NK-92 treated with Interleukin-12 subunit alpha and Interleukin-12 subunit beta, amount 100 ng/mL, for 24 hours (cell line): Measurements from ENCODE around the gene COL16A1.
"Not testable (repeated sequence)": the region's sequence is repeated elsewhere in the genome, so short reads cannot be mapped to it uniquely, and the experiment has no call there.

Source experiments
- DNase-seq: peaks from one replicate; lab custom pipeline; 2025; lab: John Stamatoyannopoulos, UW

The COL16A1 gene

DNA sequence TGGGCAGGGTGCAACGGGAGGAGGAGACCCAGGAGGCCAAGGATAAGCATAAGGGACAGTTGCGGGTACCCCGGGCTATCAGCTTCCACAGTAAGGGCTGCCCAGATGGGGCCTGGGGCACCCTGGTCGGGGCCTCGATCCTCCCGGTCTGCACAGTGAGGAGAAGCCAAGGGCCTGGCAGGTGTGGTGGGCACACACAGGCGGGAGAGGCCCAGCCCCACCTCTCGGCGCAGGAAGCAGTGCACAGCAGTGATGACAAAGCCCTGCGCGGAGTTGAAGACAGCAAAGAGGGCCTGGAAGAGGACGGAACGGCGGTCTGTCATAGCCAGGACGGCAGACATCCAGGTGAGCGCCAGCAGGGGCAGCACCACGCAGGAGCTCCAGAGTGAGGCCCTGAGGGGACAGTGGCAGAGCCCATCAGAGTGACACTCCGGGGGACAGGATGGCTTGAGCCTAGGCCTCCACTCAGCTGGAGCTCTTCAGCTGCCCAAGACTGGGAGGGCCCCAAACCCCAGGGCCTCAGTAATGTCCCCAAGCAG, 29.0 kb upstream of the COL16A1 start:
- no peak for DNase-seq

DNA sequence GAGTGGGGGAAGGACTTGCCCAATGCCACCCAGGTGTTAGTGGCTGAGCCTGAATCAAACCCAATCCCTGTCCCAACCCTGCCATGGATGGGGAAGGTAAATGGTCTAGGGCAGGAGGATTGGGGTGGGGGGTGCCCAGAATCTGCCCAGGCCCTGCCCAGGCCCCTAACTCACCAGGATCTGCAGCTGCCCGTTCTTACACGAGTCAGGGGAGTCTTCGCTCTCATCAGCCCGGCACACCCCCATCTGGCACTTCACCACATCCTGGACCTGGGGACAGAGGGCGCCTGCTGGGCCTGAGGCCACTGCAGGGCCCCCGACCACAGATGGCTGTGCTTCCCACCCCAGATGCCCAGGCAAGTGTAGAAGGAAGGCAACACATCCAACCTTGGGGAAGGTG, 28.5 kb upstream of the COL16A1 start:
- no peak for DNase-seq

DNA sequence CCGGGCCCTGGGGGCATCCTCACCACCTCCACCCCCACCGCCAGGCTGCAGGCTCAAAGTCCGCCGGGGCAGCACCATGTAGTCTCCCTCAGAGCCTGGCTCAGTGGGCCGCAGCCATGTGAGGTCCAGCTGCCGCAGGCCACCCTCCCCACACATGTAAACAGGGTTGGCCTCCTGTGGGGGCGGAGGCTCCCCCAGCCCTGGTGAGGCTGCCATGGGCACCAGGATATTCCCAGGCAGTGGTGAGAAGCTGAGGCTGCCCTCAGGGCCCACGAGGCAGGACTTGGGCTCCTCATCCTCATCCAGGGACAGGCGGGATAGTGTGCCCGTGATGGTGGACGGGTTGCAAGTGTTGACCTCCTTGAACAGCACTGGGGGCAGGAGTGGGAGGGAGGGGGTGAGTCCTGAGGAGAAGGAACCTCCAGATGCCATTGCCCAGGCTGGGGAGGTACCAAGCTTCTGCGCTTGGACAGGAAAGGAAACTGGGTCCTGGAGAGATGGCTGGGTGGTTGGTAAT, 27.3 kb upstream of the COL16A1 start:
- DNase-seq: no peak

DNA sequence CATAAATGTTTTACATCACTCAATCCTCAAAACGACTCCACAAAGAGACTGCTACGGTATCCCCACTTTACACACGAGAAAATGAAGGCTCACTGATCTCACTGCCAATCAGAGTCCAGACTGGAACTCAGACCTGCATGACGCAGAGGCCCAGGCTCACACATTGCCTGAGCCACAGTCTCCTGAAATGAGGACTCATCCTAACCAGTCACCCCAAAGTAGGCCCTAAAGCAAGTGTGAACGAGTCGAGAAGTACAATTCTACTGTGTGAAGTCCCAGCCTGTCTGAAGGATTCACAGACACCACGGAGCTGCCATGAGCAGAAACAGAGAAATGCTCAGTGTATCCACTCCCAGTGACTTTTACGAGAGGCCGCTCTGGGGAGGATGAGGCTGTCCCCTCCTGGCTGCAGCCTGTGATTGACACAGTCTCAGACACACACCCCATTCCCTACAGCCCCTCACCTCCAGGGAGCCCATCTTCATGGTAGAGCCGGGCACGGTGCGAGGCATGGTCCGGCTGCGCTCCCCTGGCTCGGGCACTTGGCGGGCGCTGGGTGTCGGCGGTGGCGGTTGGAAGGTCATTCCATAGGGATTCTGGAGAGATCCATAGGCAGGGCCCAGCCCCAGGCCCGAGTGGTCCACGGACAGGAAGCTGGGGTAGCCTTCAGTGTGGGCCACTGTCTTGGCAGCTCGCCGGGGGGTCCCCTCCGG, 26.7 kb upstream of the COL16A1 start:
- no peak for DNase-seq

DNA sequence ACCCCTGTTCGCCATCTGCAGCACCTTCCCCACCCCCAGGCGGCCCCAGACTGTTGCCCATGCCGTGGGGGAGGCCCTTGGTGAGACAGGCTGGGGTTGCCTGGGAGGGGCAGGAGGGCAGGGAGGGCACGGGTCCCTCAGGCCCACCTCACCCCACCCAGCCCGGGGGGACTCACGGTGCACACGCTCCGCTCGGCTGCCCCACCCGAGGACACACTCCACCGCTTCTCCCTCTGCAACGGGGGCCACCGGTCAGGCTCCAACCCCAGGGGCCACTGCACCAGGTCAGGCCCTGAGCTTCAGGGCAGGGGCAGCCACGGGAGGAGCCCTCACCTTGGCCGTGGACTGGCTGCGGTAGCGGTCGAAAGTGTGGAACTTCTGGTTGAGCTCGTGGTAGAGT, 24.0 kb upstream of the COL16A1 start:
- no peak for DNase-seq

DNA sequence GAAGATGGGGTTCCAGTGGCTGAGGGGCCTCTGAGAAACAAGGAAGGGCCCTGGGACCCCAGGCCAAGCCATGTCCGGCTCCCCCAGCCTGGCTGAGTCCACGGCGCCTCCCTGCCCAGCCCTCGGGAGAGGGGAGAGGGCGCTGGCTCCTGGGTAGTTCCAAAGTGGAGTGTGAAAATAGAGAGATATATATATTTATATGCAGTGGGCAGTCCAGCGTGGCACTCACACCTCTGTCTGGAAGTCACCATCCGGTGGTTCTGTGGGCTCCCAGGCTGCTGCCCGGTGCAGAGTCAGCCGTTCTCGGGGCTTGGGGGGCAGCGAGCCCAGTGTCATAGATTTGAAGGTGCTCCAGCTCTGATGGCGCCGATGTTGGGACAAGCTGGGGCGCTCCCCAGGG, 23.4 kb upstream of the COL16A1 start:
- no peak for DNase-seq

DNA sequence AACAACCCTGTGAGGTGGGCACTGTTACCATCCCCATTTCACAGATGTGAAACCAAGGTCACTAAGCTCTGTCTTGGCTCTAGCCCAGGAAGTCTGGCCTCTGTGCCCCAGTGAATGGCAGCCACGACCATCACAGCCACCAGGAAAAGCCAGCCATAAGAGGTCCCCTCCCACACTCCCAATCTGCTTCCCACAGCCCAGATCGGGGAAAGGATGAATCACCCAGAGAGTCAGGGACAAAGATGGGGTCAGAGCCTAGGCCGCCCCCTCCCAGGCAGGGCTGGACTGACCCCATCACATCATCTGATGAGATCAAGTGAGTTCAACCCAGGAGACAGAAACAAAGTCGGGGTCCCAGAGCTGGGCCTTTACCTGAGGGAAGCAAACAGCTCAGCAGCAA, 22.9 kb upstream of the COL16A1 start:
- no peak for DNase-seq

DNA sequence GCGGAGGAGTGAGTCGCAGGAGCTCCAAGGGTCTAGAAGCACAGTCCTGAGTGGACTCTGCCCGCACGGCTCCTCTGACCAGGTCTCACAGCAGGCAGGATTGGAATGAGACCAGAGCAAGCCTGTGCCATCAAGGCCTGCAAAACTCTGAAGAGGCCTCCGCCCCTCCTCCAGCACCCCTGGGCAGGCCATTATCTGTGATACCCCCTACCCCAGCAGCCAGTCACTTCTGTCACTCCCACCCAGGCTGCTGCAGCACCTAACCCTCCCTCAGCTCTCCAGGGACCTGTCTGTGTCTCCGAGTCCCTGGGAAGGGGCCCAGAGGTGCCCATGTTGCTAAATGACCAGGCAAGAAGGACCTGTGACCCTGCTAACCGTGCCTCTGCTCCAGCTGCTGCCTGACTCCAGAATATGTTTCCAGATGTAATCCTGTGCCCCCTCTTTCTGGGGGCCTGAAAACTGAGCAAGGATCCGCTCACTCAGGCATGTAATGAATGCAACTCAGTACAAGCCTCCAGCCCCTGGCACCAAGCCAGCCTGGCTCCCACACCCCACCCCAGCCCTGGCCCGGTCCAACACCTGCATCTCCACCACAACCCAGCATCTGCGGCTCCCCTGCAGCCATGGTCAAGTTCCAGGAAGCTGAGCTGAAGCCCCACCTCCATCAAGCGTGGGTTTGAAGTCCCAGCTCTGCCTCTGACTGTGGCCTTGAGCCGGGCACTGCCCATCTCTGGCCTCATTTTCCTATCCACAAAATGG, 22.1 kb upstream of the COL16A1 start:
- no peak for DNase-seq

DNA sequence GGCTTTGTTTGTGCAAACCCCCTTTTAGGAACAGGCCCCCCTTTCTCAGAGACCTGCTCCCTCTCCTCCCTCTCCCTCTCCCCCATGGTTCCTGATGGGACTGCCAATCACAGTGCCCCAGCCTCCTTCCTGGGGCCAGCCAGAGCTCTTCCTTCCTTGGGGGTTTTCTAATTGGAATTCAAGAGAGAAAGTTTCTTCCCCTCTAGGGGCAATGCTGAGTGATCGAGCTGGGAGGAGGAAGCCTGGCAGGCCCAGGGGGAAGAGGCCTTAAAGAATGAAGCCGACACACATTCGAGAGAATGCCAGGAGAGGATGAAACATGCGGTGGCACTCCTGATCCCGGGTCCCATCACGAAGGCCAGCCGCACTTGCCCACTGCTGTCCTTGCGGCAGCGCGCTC, 21.3 kb upstream of the COL16A1 start:
- DNase-seq: no peak

DNA sequence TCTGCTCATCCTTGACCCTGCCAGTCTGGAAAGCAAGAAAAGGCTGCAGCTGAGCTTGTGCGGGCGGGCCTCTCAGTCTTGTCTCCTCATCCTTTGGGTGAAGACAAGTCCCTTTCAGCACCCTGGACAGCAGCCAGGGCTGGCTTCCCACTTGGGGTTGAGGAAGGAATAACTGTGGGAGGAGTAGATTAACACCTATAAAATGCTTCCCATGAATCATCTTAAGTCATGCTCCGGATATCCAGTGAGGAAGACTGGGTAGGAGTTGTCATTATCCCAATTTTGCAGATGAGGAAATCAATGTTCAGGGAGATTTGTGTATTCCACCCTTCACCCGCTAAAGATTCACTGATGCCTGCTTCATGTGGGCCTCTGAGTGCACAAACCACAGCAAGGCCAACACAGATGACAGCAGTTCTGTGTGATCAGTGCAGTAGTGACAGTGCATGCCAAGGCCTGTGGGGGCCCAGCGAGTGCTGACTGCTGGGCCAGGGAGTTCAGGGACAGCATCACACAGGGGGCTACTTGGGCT, 20.1 kb upstream of the COL16A1 start:
- no peak for DNase-seq

DNA sequence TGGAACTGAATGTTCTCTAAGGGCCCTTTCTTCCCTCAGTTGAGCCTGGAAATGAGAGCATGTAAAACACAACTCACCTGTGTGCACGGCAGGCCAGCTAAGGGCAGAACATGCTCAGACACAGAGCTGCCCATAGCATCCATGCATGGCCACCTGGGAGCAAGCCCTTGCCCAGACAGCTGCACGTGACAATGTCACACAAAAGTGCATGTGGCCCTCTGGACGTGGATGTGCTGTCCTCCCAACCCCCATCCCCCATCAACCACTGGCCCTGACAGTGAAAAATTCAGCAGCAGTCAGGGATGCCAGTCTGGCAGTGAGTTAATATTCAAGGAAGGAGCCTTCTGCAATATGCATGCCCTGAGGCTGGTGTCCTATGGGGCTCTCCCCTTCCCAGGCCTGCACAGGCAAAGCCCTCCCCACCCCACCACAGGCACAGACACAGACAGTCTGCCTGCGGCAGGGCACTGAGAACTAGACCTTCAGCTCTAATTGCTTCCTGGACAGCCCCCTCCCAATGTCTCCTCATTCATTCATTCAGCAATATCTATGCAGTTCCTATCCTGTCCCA, 14.6 kb upstream of the COL16A1 start:
- no peak for DNase-seq

DNA sequence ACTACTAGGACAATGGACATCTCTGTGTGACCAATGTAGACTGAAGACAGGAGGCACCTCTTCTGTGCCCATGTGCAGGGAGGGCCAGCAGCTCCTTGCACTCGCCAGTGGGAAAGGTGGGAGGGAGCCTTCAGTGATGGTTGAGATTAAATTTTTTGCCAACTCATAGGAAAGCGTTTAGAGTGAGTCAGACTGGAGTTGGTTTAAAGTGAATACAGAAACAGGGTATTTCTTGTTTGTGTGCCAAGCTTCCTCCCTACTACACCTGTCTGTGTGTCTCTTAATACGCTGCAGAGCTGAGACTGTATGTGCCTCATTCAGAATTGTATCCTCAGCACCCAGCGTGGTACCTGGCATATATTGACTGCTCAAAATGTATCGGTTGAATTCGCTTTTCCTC, 13.5 kb upstream of the COL16A1 start:
- no peak for DNase-seq

DNA sequence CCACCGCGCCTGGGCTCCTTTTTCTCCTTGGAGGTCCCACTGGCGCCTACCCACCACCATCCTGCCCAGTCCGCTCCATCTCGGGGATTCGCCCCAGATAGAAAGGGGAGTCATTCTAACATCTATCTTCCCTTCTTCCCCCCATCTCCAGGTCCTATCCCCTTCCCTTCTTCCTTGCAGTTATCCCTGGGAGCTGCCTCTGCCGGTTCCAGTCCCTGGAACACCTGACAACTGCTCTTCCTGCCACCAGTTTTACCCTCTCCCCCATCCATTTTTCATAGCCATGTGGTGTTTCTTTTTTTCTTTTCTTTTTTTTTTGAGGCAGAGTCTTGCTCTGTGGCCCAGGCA, 12.0 kb upstream of the COL16A1 start:
- no peak for DNase-seq

DNA sequence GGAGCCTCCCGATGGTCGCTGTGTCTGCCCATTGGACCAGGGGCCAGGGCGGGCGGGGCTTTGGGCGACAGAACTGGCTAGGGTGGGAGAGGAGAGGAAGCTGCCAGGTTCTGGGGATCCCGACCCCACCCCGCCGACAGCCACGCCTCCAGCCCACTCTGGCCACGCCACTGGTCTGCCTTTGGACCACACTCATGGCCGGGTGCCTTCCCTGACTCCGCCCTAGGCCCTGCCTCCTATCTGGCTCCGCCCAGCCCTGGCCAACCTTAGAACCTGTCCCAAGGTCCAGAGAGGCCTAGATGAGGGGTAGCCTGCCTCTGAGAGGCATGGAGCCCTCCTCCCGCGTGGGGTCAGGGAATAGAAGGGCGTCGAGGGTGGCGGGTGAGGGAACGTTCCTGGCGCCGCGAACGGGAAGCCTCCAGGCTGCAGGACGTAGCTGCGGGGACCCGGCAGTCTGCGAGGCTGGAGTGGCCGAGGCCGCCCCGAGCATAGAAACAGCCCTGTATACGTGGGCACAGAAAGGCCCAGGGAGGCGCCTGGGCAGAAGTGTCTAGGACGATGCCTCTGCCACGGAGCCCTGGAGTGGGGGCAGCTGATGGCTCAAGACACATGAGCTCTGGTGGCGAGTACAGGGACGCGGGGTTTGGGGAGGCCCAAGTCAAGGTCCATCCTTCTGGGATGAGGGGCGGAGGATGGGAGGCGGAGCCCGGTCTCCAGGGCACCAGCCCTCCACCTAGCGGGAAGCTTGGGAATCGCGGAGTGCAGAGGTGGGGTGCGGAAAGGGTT, 11.5 kb upstream of the COL16A1 start:
- DNase-seq: no peak

DNA sequence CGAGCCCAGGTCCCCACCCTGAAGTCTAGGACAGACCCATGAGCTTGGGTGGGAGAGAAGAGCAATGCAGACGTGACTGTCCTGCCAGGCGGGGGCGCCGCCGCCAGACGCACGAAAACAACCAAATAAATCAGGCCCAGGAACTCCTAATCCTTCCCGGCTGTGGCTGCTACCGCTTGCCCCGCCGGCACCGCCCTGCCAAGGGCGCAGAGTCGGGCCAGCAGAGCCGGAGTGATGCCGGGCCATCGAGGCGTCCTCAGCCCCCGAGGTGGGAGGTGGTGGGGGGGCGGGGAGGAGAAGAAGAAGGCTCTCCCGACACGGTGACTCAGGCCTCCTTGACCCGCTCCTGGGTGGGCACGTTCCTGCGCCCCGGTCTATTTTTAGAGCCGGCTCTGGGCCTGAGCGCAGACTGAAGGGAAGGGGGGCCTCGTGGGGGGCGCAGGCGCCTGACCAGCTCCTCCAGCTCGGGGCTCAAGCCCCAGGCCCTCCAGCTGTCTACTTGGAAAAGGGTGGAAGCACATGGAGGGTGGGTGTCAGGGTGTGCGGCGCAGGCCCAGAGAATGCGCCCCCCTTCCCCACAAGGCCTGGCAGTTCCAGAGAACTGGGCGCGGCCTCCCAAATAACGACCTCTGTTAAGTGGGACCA, 10.7 kb upstream of the COL16A1 start:
- no peak for DNase-seq

DNA sequence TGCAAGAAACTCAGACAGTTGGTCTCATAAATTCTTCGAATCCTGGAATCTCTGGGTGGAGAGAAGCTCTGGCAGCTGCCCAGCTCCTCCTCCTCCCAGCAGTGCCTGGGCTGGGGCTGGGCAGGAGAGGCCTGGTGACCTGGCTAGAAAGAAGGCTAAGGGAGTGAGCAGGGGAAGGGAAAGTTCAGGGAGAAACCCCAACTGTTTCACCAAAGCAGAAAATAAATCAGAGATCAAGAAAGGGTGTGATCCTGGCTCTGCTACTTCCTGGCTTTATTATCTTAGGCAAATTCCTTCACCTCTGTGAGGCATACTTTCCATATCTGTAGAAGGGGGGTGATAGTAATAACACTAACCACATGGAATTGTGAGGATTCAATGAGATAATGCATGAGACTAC, 8.8 kb upstream of the COL16A1 start:
- DNase-seq: no peak

DNA sequence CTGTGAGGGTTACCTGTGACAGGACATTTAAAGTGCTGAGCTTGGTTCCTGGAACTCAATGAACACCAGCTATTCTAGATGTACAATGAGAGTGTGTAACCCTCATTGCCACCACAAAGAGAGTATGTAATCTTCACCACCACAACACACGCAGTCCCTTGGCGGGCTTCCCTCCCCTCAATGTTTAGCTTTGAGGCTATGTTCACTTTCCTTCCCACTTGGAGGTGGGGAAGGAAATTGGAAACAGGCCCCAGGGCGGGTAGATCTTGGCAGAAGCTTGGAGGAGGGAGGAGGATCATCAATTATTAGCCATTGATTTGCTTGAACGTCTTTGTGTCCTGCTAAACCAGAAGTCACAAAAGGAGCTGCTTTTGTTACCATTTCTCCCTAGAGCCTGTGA, 8.3 kb upstream of the COL16A1 start:
- DNase-seq: no peak

DNA sequence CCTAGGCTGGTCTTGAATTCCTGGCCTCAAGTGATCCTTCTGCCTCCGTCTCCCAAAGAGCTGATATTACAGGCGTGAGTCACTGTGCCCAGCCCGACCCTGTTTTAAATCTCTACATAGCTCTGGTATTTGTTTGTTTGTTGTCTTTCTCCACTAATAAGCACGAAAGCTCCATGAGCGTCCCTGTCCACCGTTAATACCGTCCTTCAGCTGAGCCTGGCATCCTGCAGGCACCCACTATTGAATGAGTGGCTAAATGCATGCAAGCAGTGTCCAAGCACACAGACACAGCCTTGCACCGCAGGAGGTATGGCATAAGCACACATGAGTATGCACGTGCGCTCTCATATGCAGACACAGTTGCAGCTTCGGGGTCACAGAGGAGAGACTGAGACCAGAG, 4.5 kb upstream of the COL16A1 start:
- no peak for DNase-seq

DNA sequence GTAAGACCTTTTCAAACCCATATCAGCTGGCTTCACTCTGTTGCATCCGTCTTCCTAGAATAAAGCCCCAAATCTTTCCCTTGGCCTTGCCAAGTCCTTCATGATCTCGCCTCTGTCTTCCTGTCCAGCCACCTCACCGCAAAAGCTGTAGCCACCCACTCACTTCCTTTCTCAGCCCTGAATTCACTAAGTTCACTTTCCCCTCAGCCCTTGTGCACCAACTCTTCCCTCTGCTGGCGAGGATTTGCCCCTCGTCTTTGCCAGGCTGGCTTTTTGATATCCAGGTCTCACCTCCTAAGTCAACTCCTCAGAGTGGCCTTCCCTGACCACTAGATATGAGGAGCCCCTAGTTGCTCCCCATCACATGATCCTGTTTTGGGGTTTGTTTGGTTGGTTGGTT, 3.9 kb upstream of the COL16A1 start:
- no peak for DNase-seq

DNA sequence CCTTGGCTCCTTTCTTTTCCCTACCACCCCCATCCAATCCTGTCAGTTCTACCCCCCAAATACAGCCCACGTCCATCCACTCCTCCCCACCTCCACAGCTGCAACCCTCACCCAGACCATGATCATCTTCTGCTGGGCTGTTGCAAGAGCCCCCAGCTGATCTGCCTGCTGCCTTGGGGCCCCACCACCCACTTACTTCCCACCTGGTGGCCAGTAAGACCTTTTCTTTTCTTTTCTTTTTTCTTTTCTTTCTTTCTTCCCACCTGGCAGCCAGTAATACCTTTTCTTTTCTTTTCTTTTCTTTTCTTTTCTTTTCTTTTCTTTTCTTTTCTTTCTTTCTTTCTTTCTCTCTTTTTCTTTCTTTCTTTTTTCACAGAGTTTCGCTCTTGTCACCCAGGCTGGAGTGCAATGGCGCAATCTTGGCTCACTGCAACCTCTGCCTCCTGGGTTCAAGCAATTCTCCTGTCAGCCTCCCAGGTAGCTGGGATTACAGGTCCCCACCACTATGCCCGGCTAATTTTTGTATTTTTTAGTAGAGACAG, 3.3 kb upstream of the COL16A1 start:
- not testable (repeated sequence) for DNase-seq

DNA sequence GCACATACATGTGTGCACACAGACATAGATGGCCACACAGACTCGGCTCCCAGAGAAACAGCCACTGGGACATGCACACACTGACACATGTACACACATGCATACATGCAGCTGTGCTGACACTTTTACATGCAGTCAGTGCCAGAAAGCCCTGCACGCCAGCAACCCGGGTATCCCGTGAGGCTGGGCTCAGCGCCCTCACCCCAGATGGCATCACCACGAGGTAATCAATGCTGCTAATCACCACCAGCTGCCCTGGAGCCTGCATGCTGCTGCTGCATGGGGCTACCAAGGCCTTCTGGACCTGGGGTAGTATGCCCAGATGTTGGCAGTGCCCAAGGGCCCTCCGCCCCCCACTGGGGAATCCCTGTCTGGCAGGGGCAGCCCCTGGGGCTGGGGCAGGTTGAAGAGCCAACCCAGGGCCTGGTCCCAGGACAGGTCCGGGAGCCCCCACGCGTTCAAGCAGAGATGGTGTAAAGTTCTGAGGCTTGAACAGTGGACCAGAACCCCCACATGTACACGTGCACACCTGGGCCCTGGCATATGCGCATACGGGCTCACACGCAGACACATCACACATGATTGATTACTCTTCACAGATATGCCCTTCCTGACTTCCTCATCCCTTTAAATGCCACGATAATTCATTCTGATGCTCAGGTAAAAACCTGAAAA, 2.7 kb upstream of the COL16A1 start:
- DNase-seq: no peak
